Fibroblast of skin of right biceps (primary cell): ENCODE data around the gene HOXA2.
A peak's percentile ranks its signal among the peaks of the same experiment; 100 is the strongest.

ENCODE experiments used
- DNase-seq: peaks from one replicate; pipeline ENCODE4 v3.0.0-alpha.2; 2013

The HOXA2 gene

DNA sequence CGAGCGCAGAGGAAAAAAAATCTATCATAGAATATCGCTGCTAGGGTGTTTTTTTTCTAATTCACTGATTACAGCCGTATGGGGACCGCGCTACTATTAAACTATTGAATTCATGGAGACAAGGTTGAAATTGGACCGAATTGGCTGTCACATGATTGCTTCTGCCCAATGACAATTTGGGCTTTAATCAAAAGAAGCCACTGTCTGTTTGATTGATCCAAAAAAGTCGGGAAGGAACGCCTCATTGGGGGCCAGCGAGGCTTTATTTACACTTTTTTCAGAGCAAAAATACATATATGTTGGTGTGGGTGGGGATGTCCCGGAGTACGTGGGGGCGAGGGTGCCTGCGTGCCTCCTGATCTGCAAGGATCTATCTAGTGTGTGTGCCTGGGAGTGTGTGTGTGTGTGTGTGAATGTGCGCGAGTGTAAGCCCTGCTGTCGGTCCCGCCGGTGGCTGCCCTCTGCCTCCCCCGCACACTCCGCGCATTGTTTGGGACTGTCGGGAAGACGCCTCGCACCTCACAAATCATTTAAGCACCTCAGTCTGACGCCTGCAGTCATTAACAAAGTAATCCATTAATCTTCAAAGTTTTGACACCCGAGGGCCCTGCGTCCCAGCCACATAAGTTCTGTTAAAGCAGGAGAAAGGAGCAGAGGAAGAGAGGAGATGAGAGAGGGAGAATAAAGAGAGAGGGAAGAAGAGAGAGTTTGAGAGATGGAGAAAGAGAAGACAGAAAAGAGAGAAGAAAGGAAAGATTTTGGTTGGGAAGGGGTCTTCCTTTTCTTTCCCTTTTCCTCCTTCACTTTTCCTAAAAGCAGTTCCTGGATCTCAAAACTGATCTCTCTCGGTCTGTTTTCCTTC, at the start of gene HOXA2:
Gene HOXA2, minus strand, starts transcription at position 103 of the 862 bp plus-strand sequence. CDS start 183 bp downstream, outside the sequence.
- DNase-seq = no peak

- no peak for DNase-seq
Measured at GRCh38 chr7:27151341-27151930, 49.0 kb upstream of the HOXA2 start.

DNA sequence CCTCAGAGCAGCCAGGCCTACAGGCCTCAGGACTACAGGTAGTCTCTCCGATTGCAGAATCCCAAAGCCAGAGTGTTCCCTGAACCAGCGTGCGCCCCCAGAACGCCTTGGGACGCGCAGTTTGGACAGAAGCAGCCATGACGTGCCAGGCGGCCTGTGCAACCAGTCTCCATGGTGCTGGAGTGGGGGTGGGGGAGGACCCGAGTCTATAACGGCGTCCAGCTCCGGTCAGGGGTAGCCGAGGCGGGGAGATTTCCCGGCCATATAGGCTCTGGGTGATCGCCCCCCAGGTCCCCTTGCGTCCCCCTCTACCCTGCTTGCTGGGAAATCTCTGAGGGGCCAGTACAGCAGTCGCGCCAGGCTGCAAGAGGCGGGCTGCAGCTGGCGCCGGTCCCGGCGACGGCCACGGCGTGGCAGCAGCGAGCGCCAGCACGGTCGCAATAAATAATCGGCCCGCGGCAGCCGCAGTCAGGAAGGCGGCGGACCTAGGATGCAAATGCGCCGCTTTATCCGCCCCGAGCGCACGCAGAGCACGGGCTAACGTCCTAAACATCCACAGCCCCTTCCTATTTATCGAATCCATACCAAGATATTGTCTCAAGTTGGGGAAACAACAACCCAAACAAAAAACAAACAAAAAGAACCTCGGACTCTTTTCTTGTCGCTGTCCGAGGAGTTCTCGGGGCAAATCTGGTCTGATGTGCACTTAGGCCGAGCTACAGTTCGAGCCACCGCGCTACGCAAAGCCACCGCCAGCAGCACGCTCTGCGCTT, 48.3 kb upstream of the HOXA2 start:
- DNase-seq = peak; percentile 78

DNA sequence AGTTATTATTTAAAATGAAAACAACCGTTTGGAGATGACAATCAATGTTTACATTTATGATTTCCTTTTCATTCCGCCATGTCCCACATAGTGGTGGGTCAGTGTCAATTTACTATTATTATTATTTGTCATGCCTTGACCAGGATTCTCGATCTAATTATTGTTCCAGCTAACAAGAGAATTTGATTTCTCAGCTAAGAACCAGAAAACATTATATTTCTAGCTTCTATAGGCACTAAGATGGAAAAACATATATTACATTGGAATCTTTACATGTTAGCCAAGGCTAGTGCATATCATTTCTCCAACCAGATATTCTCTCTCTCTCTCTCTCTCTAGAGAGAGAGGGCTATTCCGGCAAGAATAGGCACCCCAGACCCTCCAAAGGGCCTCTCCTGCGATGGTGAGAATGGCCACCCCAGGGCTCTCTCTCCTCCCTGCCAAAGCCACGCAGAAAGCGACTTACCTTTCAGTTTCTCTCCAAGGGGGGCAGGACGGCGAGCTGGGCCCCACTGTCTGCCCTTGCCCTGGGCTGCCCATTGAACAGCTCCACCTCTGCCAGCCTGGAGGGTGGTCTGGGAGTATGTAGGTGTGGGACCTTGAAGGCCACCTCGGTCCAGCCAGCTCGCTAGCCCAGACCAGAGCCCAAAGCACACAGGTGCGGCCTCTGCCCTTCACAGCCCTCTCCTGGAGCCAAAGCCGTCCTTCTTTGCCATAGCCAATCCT, 47.5 kb upstream of the HOXA2 start:
- no peak for DNase-seq

GRCh38 chr7:27148756-27149641, 46.5 kb upstream of the HOXA2 start:
- DNase-seq = no peak

DNA sequence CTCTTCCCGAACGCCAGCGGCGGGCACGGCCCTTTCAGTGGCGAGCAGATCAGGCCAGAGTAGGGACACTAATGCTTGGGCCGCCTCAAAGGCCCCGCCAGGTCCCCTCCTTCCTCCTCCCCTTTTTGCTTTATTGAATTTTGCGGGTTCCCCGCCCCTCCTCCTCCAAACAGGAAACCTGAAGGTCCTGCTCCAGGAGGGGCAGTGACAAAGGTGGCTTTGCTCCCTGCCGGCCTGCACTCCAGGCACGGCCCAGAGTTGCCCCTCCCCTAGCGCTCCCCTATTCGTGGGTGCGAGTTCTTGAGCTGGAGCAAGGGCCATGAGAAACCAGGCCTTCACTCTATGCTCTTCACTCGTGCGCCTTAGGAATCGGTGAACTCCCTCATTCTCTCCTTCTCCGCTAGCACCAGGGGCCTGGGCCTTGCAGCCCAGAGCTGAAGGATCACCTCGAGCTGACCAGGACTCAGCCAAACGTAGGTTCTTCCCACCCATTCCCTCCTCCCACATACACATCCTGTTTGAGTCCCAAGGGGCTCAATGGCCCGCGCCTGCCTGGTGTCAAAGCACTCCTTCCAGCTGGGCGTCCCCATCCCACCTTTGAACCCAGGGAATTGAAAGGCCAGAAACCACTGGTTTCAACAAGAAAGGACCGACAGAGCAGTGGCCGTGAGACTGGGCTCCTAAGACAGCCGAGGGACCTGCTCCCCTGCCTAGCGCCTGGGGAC, 45.7 kb upstream of the HOXA2 start:
- DNase-seq = no peak

DNA sequence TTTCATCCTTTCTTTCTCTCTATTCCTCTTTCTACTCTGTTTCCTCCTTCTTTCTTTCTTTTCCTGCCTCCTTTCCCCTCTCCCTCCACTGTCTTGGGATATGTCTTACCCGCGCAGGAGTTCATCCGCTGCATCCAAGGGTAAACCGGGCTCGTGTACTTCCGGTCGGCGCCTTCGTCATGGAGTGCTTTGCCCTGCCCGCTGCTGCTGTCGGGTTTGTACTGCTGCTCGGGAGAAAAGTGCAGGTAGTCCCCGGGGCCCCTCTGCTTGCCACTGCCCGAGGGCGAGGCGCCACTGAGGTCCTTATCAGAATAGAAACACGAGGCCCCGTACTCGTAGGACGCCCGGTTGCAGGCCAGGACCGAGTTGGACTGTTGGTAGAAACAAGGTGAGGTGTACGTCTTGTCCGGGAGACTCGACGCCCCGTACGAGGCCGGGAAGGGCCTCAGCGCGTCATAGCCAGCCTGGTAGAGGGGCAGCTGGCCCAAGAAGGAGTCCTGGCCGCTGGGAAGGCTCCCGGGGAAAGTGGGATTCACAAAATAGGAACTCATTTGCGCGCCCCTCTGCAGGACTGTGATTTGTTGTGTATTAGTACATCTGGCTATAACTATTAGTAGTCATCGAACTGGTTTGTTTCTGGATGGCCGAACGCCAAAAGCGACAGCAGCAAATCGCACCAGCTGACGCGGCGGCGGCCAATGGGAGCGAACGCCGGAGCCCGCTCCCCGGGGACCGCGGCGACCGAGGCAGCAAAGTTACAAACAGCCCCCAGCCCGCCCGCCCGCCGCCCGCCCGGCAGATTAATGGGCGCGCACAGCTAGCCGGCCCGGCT, 44.9 kb upstream of the HOXA2 start, which contains the start of gene HOXA6:
Gene HOXA6, minus strand, starts transcription at position 576 of the 832 bp plus-strand sequence. Its CDS starts 25 bp downstream, at position 551.
- DNase-seq = peak; percentile 51

GRCh38 chr7:27146491-27147198, 44.2 kb upstream of the HOXA2 start:
- no peak for DNase-seq

DNA sequence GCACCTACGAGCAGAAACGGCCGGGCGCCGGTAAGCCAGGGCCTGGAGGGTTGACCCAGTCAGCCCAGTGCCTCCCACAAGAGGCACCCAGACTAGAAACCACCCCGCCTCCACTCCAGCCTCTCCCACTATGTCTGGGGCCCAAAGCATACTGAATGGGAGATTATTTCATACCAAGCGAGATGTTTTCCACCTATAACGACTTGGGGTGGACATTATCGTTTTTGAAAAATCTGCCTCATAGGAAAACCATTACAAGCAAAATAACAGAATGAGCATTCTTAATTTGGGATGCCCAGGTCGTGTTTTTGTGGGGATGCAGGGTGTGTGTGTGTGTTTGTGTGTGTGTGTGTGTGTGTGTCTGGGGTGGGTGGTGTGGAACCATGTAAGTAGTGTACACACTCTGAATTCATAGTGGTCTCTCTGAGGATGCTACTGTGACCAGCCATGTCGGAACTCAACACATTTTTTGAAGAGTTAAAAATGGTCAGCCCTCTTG, 43.5 kb upstream of the HOXA2 start:
- no peak for DNase-seq

DNA sequence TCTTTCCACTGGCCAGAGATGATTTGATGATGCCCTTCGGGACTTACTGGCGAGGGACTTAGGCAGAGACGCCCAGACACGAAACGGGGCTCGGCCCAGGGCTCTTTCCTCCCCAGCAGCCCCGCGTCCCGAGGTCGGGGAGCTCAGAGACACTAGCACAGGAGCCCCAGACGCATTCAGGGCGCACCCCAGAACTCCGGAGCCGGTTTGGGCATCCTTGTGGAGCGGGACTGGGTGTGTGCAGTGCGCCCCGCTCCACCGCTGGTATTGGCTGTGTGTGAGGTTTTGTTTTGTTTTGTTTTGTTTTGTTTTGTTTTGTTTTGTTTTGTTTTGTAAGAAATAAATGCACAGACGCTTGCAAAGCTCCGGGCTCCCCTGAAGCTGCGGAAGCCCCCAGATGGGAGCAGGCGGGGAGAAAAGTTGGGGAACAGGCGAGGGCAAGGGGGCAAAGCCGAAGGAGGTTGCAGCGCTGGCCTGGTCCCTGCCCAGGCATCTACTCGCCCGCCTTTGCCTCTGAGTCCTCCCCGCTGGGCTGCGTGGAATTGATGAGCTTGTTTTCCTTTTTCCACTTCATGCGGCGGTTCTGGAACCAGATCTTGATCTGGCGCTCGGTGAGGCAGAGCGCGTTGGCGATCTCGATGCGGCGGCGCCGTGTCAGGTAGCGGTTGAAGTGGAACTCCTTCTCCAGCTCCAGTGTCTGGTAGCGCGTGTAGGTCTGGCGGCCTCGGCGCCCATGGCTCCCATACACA, 42.9 kb upstream of the HOXA2 start:
- DNase-seq = no peak

DNA sequence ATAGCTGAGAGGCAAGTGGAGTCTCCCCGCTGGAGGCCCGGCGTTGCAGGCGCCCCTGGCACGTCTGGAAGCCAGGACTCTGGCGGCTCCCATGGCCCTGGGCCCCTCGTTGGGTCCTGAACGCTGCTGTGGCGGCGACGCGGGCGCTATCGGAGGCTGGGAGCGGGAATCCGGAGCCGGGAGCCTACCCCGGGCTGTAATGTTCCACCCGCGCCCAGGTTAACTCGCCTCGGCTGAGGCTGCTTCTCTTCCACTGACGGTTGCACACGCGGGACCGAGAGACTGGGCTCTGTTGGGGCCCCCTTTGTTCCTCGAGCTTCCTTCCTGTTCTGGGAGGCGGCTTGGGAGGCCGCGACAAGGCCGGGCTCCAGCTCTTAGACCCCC, 42.3 kb upstream of the HOXA2 start:
- DNase-seq = no peak

DNA sequence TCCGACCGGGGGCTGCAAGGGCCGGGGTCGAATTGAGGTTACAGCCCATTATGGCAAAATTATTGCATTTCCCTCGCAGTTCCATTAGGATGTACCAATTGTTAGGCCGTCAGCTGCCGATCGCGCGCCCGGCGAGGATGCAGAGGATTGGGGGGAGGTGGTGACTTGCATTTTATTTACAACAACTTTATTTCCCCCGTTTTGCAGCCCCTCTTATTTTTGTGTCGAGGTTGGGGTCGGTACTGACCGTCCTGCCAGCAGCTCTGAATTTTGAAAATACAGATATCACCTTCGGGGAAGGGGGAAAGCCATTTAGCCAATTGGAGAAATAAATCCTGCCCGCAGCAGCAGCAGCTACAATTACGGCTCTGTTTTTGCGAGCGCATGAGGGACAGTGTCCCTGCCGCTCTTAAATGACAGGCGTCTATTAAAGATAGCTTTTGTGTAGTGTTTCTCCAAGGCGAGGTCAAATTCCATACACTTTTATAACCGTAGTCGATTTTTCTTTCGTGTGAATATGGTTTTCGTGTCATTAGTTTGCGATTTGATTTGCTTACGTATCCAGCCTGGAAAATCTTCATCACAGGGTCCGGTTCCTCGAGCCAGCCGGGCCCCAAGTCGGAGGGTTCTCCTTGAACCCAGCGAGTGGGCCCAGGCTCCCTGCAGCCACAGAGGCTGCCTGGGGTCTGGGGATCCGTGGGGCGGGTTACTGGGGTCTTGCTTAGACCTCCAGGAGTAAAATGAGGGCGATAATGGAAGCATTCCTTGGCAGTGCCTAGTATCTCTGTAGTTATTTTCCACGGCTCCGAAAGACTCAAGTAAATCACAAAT, 41.7 kb upstream of the HOXA2 start:
- DNase-seq = no peak

- peak; percentile 85 for DNase-seq
Measured at GRCh38 chr7:27143023-27143949, 40.8 kb upstream of the HOXA2 start, which contains the start of gene HOXA5. TSS of gene HOXA5 (minus strand) at chr7:27143681. CDS start at chr7:27143607, 74 bp downstream.

DNA sequence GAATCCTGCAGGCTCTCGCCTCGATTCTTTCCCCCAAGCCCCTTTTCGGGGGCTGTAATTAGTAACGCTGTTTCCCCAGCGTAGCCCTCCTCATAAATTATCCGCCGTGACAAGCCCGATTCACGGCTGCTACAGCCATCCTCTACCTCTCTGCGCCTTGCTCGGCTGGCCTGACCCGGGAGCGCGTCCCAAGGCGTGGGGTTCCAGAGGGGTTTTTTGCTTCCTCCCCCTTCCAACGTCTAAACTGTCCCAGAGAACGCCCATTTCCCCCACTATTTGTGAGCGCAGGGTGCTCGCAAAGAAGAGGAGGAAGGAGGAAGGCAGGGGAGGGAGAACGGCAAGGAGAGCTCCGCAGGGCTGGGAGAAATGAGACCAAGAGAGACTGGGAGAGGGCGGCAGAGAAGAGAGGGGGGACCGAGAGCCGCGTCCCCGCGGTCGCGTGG, 40.1 kb upstream of the HOXA2 start:
- no peak for DNase-seq

DNA sequence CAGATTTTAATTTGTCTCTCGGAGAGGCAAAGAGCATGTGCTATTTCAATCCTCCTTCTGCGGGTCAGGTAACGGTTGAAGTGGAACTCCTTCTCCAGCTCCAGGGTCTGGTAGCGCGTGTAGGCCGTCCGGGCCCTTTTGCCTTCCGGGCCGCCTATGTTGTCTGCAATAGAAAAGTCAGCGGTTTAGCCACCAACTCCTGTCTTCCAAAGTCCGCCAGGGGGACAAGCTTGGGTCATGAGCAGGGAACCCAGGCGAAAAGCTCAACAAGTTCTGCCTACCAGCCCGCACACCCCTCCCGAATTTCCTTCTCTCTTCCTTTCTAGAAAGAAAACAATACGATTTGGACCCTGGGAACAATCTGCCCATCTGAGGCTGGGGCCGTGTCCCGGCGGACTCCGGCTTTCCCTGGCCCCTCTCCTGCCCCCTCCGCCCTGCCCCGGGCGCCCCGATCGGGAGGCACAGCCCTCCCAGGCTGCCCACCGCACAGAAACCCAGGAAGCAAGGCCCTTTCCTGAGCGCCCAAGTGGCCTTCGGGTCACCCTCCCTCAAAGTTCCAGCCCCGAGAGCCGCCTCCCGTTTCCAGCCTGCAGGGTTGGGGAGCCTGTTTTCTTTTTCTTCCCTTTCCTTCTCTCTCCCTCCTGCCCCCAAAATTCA, 39.6 kb upstream of the HOXA2 start:
- no peak for DNase-seq
